HepG2 (cell line): ENCODE measurements around the gene NTRK2. TPM values are rescaled to one million over a fixed set of nuclear protein-coding genes. Genes with fewer than 3 reads are reported as not detected.

Experiments used
- ATAC-seq: fragments of 200-7000 bp; cut with Tn5 transposase; 3 replicates; pipeline ENCODE4 v1.9.1; 2020; ENCODE audit warnings: mild to moderate bottlenecking, moderate library complexity
- BruUV-seq: library from RNA; stranded (reverse); fragments of 400-500 nt; replicated peaks from 2 replicates; lab custom pipeline; 2021; lab: Mats Ljungman, UMichigan
- CTCF ChIA-PET: fragments of 300-600 bp; formaldehyde crosslinking; extraction: SDS; loops from one replicate; lab custom pipeline; 2021; ENCODE audit warnings: low total read pairs, inconsistent platforms, low intra/inter-chr PET ratio; lab: Yijun Ruan, JAX
- POLR2A ChIA-PET: fragments of 350-600 bp; sonication (Branson Sonifier 250); formaldehyde crosslinking; loops from one replicate; lab custom pipeline; 2020; ENCODE audit warnings: antibody characterized with exemption, inconsistent platforms; lab: Yijun Ruan, JAX
- DNase-seq: peaks from one replicate; pipeline ENCODE4 v3.0.0-alpha.2; 2015; ENCODE audit warnings: low spot score
- FAIRE-seq: peaks from 3 replicates; lab custom pipeline; 2011; peaks lifted over from hg19 to GRCh38; lab: Jason Lieb, UNC
- H2AFZ ChIP-seq: one replicate; pipeline ENCODE4 v1.6.1; 2011; ENCODE audit warnings: low read length, inconsistent platforms
- H3K27ac ChIP-seq: fragments of 300-600 bp; 3 replicates; pipeline ENCODE4 v1.8.0; 2011; ENCODE audit warnings: mixed run types, mild to moderate bottlenecking, mixed read lengths, low read length, inconsistent platforms; ENCODE audit not compliant: insufficient read depth; ENCODE audit errors: extremely low read length
- H3K27me3 ChIP-seq, 2 experiments: fragments of 200-600 bp in 1 of 2; 2 replicates in 1 of 2; 3 replicates in 1 of 2; pipeline versions ENCODE4 v1.6.0 to v1.8.0; 2011; ENCODE audit warnings: low read length in 2 of 2, mild to moderate bottlenecking in 2 of 2, moderate library complexity in 2 of 2, inconsistent platforms in 1 of 2; ENCODE audit not compliant: insufficient read depth in 2 of 2, control insufficient read depth in 1 of 2
- H3K36me3 ChIP-seq, 2 experiments: fragments of 200-600 bp in 1 of 2; replicated peaks in 1 of 2; 2 replicates in 1 of 2; 3 replicates in 1 of 2; pipeline versions ENCODE4 v1.5.1 to v1.8.0; 2011; ENCODE audit warnings: low read length in 2 of 2, inconsistent platforms in 1 of 2; ENCODE audit not compliant: insufficient read depth in 2 of 2, control insufficient read depth in 1 of 2
- H3K4me1 ChIP-seq: 2 replicates; pipeline ENCODE4 v1.5.1; 2012; ENCODE audit warnings: low read length, inconsistent platforms; ENCODE audit not compliant: insufficient read depth
- H3K4me2 ChIP-seq: 2 replicates; pipeline ENCODE4 v1.6.0; 2011; ENCODE audit warnings: low read depth, low read length, inconsistent platforms
- H3K4me3 ChIP-seq, 3 experiments: fragments of 200-600 bp in 1 of 3; sonication (generic), shearing (Covaris generic) in 1 of 3; replicated peaks in 1 of 3; 2 replicates each; pipeline ENCODE4 v1.5.1; 2011 to 2016; ENCODE audit warnings: low read length in 3 of 3, inconsistent platforms in 2 of 3, low read depth in 2 of 3, mild to moderate bottlenecking in 2 of 3, control low read depth in 1 of 3, mixed read lengths in 1 of 3; ENCODE audit not compliant: insufficient read depth in 1 of 3
- H3K79me2 ChIP-seq: one replicate; pipeline ENCODE4 v1.6.1; 2011; ENCODE audit warnings: low read length, inconsistent platforms; ENCODE audit not compliant: insufficient read depth
- H3K9ac ChIP-seq: 2 replicates; pipeline ENCODE4 v1.6.0; 2011; ENCODE audit warnings: mild to moderate bottlenecking, low read depth, low read length, inconsistent platforms; ENCODE audit not compliant: insufficient read depth
- H3K9me3 ChIP-seq: 2 replicates; pipeline ENCODE4 v1.5.1; 2012; ENCODE audit warnings: mild to moderate bottlenecking, low read length
- H4K20me1 ChIP-seq: 2 replicates; pipeline ENCODE4 v1.6.0; 2011; ENCODE audit warnings: inconsistent platforms, mild to moderate bottlenecking, low read length, moderate library complexity; ENCODE audit not compliant: insufficient read depth
- ATF5 ChIP-seq: sonication (generic); formaldehyde crosslinking; IDR thresholded peaks from 2 replicates; pipeline ENCODE4 v1.4.0; 2020; ENCODE audit warnings: mild to moderate bottlenecking, low read depth, missing genetic modification reagents
- CTCF ChIP-seq: sonication (generic); formaldehyde crosslinking; IDR thresholded peaks from 2 replicates; pipeline ENCODE4 v1.5.0; 2020; ENCODE audit warnings: mild to moderate bottlenecking, missing genetic modification reagents, moderate library complexity
- HMGA1 ChIP-seq: sonication (generic); formaldehyde crosslinking; conservative IDR thresholded peaks from 2 replicates; pipeline ENCODE4 v1.4.0; 2020; ENCODE audit warnings: missing genetic modification reagents
- PHF20 ChIP-seq: sonication (generic); formaldehyde crosslinking; IDR thresholded peaks from 2 replicates; pipeline ENCODE4 v1.5.0; 2020; ENCODE audit warnings: mild to moderate bottlenecking, missing genetic modification reagents
- RAD21 ChIP-seq: fragments of 450-650 bp; formaldehyde crosslinking; IDR thresholded peaks from 2 replicates; pipeline ENCODE4 v1.5.0; 2020; ENCODE audit warnings: mild to moderate bottlenecking
- SMC3 ChIP-seq: IDR thresholded peaks from 2 replicates; pipeline ENCODE4 v1.6.1; 2011; ENCODE audit warnings: low read length, improper control_type of control experiment
- STAG1 ChIP-seq: sonication (generic); formaldehyde crosslinking; IDR thresholded peaks from 2 replicates; pipeline ENCODE4 v1.4.0; 2020; ENCODE audit warnings: missing genetic modification reagents
- TBX2 ChIP-seq: sonication (generic); formaldehyde crosslinking; IDR thresholded peaks from 2 replicates; pipeline ENCODE4 v1.5.0; 2020; ENCODE audit warnings: missing genetic modification reagents, mild to moderate bottlenecking, borderline replicate concordance
- ZNF552 ChIP-seq: sonication (generic); formaldehyde crosslinking; IDR thresholded peaks from 2 replicates; pipeline ENCODE4 v1.9.0; 2022; ENCODE audit warnings: missing genetic modification reagents, mild to moderate bottlenecking, borderline replicate concordance
- ZNF646 ChIP-seq: sonication (generic); formaldehyde crosslinking; IDR thresholded peaks from 2 replicates; pipeline ENCODE4 v1.9.0; 2021; ENCODE audit warnings: mild to moderate bottlenecking, missing genetic modification reagents
- ZNF770 ChIP-seq: sonication (generic); formaldehyde crosslinking; IDR thresholded peaks from 2 replicates; pipeline ENCODE4 v1.5.0; 2020; ENCODE audit warnings: mild to moderate bottlenecking, missing genetic modification reagents
- WGBS: methylation state at CpG from one replicate; pipeline ENCODE4 v1.1.6; 2017; ENCODE audit warnings: low lambda C conversion rate; 5-methylcytosine and 5-hydroxymethylcytosine counted together
- in situ Hi-C: cut with HindIII; loops from 2 replicates; pipeline ENCODE4 v1.10.0; 2017; ENCODE audit warnings: low pct_unique_long_range_greater_than_20kb; ENCODE audit not compliant: extremely low pct_ligation_motif_present
- intact Hi-C: fragments of 100-400 bp; cut with micrococcal nuclease; formaldehyde crosslinking; loops from one replicate; pipeline ENCODE4 v1.10.0; 2022; ENCODE audit not compliant: unreplicated experiment
- polyA plus RNA-seq, 8 experiments: library from polyadenylated mRNA; depleted of rRNA in 3 of 8; stranded (reverse) in 7 of 8; unstranded in 1 of 8; fragments of >200 nt; fragmentation: Illumina TruSeq in 4 of 8; extraction: Trizol in 4 of 8; gene quantifications; 2 replicates each; pipeline versions ENCODE4 v1.2.1 to v1.2.3, GENCODE V29; 2011 to 2016; ENCODE audit warnings: low read depth in 4 of 8, missing spikeins in 1 of 8, mixed read lengths in 1 of 8; ENCODE audit not compliant: insufficient read depth in 1 of 8
- total RNA-seq, 5 experiments: library from RNA; depleted of rRNA; stranded (reverse); fragments of >200 nt; fragmentation: Illumina TruSeq; extraction: Trizol; gene quantifications; 2 replicates each; pipeline ENCODE4 v1.2.3, GENCODE V29; 2016; ENCODE audit warnings: low read depth in 1 of 5

The NTRK2 gene
- total and polyA plus RNA-seq, 2 of the 13 experiments (the other 11 are each of a cell fraction or from before 2014, with no cell fraction given) = not detected

- no peak for TF ChIP-seq ZNF646 (CRISPR knock-in tag)
Measured at GRCh38 chr9:84697042-84697441, 27.5 kb downstream of the NTRK2 start (continued).

GRCh38 chr9:84697509-84698114 lies 28.1 kb downstream of the NTRK2 start:
- intact Hi-C loops = loop anchor here (1.0 kb wide), 1 partner anchor 561 kb away; no protein-coding TSS in a partner anchor
- no peak for FAIRE-seq
- TF ChIP-seq ZNF552 = no peak
- peak; percentile 46 for TF ChIP-seq RAD21 (CRISPR knock-in tag)
- TF ChIP-seq ZNF770 = peak; percentile 33; the same call in 1 of the 2 replicates
- TF ChIP-seq TBX2 (CRISPR knock-in tag) = no peak
- TF ChIP-seq SMC3 = peak; percentile 67
- peak; percentile 71 for TF ChIP-seq STAG1 (CRISPR knock-in tag)
- peak; percentile 79 for TF ChIP-seq CTCF (CRISPR knock-in tag)
- no peak for TF ChIP-seq ATF5 (CRISPR knock-in tag)
- TF ChIP-seq PHF20 (CRISPR knock-in tag) = no peak
- no peak for TF ChIP-seq HMGA1 (CRISPR knock-in tag)
- TF ChIP-seq, all 625 proteins: peak for 5
- Histone ChIP-seq H4K20me1 (no peaks in the 10 kb centered on the region), H3K4me3 (no peak overlapping the region), H3K36me3 (no peaks in the 10 kb centered on the region), H3K27me3 (no peaks in the 10 kb centered on the region; a peak in 1 of 5 replicates), H3K4me1 (no peaks in the 10 kb centered on the region), H3K27ac (no peak overlapping the region), H3K9me3 (no peaks in the 10 kb centered on the region), H3K9ac (no peak overlapping the region), H2AFZ (no peak overlapping the region), H3K4me2 (no peak overlapping the region), H3K79me2 (no peaks in the 10 kb centered on the region)
- ChIA-PET POLR2A (no interaction called here), CTCF (interaction anchor here (0.9 kb wide), 1 partner anchor 727 kb away, joined by 3 read pairs; no protein-coding TSS in a partner anchor)
- in situ Hi-C loops = loop anchor here (25.0 kb wide), 1 partner anchor 565 kb away; no protein-coding TSS in a partner anchor
- ATAC-seq = peak; percentile 94
- BruUV-seq = no TSS peak
- WGBS = 0% methylated on average over 3 of the region's 4 CpGs
- peak; percentile 22 for DNase-seq
